WTC11 (cell line): ENCODE measurements around the gene MTREX.

Source experiments
- SP1 ChIP-seq: sonication (generic); formaldehyde crosslinking; conservative IDR thresholded peaks from 2 replicates; pipeline ENCODE4 v1.8.1; 2022; ENCODE audit warnings: missing genetic modification reagents
- ZNF263 ChIP-seq: sonication (generic); formaldehyde crosslinking; IDR thresholded peaks from 2 replicates; pipeline ENCODE4 v1.8.1; 2022; ENCODE audit warnings: low read depth, mild to moderate bottlenecking, moderate library complexity, missing genetic modification reagents
- ZNF396 ChIP-seq: fragments of 250-450 bp; sonication (Bioruptor Pico); IDR thresholded peaks from 2 replicates; pipeline ENCODE4 v1.8.0; 2021; ENCODE audit warnings: mild to moderate bottlenecking, moderate library complexity, borderline replicate concordance
- TF ChIP-seq, protein P1 (sequence below): fragments of 200-600 bp; IDR thresholded peaks from 2 replicates; pipeline ENCODE4 v1.8.0; 2022; ENCODE audit warnings: antibody characterized with exemption
- TF ChIP-seq, protein P2 (sequence below): sonication (generic); formaldehyde crosslinking; conservative IDR thresholded peaks from 2 replicates; pipeline ENCODE4 v1.8.1; 2023; ENCODE audit warnings: mild to moderate bottlenecking, low read depth, missing genetic modification reagents, moderate library complexity
- TF ChIP-seq, protein P3 (sequence below): sonication (generic); formaldehyde crosslinking; IDR thresholded peaks from 2 replicates; pipeline ENCODE4 v1.8.1; 2023; ENCODE audit warnings: mild to moderate bottlenecking, missing genetic modification reagents

DNA sequence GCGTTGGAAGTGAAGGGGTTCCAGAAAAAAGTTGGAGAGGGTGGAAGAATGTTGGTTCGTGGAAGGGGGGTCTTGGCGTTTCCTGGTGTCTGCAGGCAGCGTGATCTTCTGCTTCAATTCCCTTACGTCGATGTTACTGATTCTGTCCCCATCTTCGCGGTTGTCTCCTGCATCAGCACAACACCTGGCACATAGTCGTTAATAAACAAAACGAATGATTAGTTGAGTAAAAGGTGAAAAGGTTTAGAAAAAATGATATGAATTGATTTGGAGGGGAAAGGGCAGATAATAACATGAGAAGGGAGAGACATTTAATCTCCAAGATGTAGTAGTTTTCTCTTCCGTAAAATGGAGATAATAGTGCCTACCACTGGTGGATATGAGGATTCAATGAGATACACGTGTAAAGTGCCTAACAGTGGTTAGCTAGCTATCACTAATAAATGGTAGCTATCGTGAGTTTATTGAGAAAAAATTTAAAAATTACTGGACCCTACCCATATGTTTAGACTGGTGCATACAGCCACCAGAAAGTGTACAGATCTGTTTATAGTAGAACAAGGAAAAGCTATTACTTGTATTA, 556 bp downstream of the MTREX start:
- TF ChIP-seq, protein P1, sequence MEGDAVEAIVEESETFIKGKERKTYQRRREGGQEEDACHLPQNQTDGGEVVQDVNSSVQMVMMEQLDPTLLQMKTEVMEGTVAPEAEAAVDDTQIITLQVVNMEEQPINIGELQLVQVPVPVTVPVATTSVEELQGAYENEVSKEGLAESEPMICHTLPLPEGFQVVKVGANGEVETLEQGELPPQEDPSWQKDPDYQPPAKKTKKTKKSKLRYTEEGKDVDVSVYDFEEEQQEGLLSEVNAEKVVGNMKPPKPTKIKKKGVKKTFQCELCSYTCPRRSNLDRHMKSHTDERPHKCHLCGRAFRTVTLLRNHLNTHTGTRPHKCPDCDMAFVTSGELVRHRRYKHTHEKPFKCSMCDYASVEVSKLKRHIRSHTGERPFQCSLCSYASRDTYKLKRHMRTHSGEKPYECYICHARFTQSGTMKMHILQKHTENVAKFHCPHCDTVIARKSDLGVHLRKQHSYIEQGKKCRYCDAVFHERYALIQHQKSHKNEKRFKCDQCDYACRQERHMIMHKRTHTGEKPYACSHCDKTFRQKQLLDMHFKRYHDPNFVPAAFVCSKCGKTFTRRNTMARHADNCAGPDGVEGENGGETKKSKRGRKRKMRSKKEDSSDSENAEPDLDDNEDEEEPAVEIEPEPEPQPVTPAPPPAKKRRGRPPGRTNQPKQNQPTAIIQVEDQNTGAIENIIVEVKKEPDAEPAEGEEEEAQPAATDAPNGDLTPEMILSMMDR, result no peak
- TF ChIP-seq, protein P2, sequence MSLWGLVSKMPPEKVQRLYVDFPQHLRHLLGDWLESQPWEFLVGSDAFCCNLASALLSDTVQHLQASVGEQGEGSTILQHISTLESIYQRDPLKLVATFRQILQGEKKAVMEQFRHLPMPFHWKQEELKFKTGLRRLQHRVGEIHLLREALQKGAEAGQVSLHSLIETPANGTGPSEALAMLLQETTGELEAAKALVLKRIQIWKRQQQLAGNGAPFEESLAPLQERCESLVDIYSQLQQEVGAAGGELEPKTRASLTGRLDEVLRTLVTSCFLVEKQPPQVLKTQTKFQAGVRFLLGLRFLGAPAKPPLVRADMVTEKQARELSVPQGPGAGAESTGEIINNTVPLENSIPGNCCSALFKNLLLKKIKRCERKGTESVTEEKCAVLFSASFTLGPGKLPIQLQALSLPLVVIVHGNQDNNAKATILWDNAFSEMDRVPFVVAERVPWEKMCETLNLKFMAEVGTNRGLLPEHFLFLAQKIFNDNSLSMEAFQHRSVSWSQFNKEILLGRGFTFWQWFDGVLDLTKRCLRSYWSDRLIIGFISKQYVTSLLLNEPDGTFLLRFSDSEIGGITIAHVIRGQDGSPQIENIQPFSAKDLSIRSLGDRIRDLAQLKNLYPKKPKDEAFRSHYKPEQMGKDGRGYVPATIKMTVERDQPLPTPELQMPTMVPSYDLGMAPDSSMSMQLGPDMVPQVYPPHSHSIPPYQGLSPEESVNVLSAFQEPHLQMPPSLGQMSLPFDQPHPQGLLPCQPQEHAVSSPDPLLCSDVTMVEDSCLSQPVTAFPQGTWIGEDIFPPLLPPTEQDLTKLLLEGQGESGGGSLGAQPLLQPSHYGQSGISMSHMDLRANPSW (CRISPR knock-in tag), result no peak
- TF ChIP-seq SP1 (CRISPR knock-in tag), result no peak
- TF ChIP-seq, protein P3, sequence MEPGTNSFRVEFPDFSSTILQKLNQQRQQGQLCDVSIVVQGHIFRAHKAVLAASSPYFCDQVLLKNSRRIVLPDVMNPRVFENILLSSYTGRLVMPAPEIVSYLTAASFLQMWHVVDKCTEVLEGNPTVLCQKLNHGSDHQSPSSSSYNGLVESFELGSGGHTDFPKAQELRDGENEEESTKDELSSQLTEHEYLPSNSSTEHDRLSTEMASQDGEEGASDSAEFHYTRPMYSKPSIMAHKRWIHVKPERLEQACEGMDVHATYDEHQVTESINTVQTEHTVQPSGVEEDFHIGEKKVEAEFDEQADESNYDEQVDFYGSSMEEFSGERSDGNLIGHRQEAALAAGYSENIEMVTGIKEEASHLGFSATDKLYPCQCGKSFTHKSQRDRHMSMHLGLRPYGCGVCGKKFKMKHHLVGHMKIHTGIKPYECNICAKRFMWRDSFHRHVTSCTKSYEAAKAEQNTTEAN (CRISPR knock-in tag), result no peak
- no peak for TF ChIP-seq ZNF263 (CRISPR knock-in tag)
- no peak for TF ChIP-seq ZNF396
